ENCODE data around the gene ZBTB44.

ZBTB44 gene

GRCh38 chr11:130214861-130215530, 99.7 kb downstream of the ZBTB44 start:
- TF ChIP-seq, protein P1, sequence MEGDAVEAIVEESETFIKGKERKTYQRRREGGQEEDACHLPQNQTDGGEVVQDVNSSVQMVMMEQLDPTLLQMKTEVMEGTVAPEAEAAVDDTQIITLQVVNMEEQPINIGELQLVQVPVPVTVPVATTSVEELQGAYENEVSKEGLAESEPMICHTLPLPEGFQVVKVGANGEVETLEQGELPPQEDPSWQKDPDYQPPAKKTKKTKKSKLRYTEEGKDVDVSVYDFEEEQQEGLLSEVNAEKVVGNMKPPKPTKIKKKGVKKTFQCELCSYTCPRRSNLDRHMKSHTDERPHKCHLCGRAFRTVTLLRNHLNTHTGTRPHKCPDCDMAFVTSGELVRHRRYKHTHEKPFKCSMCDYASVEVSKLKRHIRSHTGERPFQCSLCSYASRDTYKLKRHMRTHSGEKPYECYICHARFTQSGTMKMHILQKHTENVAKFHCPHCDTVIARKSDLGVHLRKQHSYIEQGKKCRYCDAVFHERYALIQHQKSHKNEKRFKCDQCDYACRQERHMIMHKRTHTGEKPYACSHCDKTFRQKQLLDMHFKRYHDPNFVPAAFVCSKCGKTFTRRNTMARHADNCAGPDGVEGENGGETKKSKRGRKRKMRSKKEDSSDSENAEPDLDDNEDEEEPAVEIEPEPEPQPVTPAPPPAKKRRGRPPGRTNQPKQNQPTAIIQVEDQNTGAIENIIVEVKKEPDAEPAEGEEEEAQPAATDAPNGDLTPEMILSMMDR (IDR thresholded peaks at IDR 0.05; ENCODE audit: insufficient read depth, low read length, missing control alignments): no peak
- no peak for DNase-seq (ENCODE audit: low read depth, low spot score)
- H3K4me3 ChIP-seq (ENCODE audit: low read depth, low read length): no peak overlapping the region
- ChIA-PET CTCF (interaction anchor here (2.4 kb wide), 1 partner anchor 12 kb away, joined by 9 read pairs; no protein-coding TSS in a partner anchor), POLR2A (interaction anchor here (0.5 kb wide), 1 partner anchor 650 kb away, joined by 3 read pairs; no protein-coding TSS in a partner anchor)

GRCh38 chr11:130213979-130214281, 100.8 kb downstream of the ZBTB44 start:
- DNase-seq (ENCODE audit: low read depth, low spot score): no peak
- ChIA-PET CTCF (interaction anchor here (0.7 to 2.4 kb wide), 2 partner anchors 13 to 15 kb away, joined by 3 to 9 read pairs; no protein-coding TSS in a partner anchor), POLR2A (no interaction called here)
- TF ChIP-seq, protein P1 (IDR thresholded peaks at IDR 0.05; ENCODE audit: insufficient read depth, low read length, missing control alignments): no peak
- H3K4me3 ChIP-seq (ENCODE audit: low read depth, low read length): no peak overlapping the region

GRCh38 chr11:130213143-130213978, 101.4 kb downstream of the ZBTB44 start:
- TF ChIP-seq, protein P1 (IDR thresholded peaks at IDR 0.05; ENCODE audit: insufficient read depth, low read length, missing control alignments): peak; percentile 93
- DNase-seq (ENCODE audit: low read depth, low spot score): no peak
- no peak overlapping the region for H3K4me3 ChIP-seq (ENCODE audit: low read depth, low read length)
- ChIA-PET POLR2A (no interaction called here), CTCF (interaction anchor here (0.7 to 3.9 kb wide), 36 partner anchors 9 to 687 kb away, joined by 3 to 44 read pairs (median 4); no protein-coding TSS in a partner anchor)

- H3K4me3 ChIP-seq (ENCODE audit: low read depth, low read length): no peak overlapping the region
- ChIA-PET CTCF (interaction anchor here (0.7 to 3.9 kb wide), 36 partner anchors 8 to 688 kb away, joined by 3 to 44 read pairs (median 4); no protein-coding TSS in a partner anchor), POLR2A (no interaction called here)
- TF ChIP-seq, protein P1 (IDR thresholded peaks at IDR 0.05; ENCODE audit: insufficient read depth, low read length, missing control alignments): no peak
- no peak for DNase-seq (ENCODE audit: low read depth, low spot score)
Observed at GRCh38 chr11:130212431-130212961, 102.2 kb downstream of the ZBTB44 start.

GRCh38 chr11:130211781-130212401, 102.8 kb downstream of the ZBTB44 start:
- TF ChIP-seq, protein P1 (IDR thresholded peaks at IDR 0.05; ENCODE audit: insufficient read depth, low read length, missing control alignments): no peak
- no peak for DNase-seq (ENCODE audit: low read depth, low spot score)
- POLR2A ChIA-PET: no interaction called here
- CTCF ChIA-PET: interaction anchor here (0.9 to 3.9 kb wide), 20 partner anchors 10 to 682 kb away, joined by 3 to 44 read pairs (median 6); no protein-coding TSS in a partner anchor
- no peak overlapping the region for H3K4me3 ChIP-seq (ENCODE audit: low read depth, low read length)
